ENCODE results near the gene TMEM86A. TPM values are rescaled to one million over a fixed set of nuclear protein-coding genes. Genes with fewer than 3 reads are reported as not detected.
"Not testable (repeated sequence)": the region's sequence is repeated elsewhere in the genome, so short reads cannot be mapped to it uniquely, and the experiment has no call there.

The TMEM86A gene, protein sequence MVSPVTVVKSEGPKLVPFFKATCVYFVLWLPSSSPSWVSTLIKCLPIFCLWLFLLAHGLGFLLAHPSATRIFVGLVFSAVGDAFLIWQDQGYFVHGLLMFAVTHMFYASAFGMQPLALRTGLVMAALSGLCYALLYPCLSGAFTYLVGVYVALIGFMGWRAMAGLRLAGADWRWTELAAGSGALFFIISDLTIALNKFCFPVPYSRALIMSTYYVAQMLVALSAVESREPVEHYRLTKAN
- 1 to 10 TPM; 4.4 to 8.4 TPM for total RNA-seq
- 1 to 10 TPM; 1.1 to 2.0 TPM for polyA plus RNA-seq
- long read RNA-seq, donor 1, transcript TMEM86A-201 (3 exons, 3,595 nt): major isoform, 22 of 27 reads
- long read RNA-seq, donor 1, partial matches to known transcripts: 3 of 27 reads
- long read RNA-seq, donor 1, other reads (novel, unspliced or antisense): 2 of 27 reads
- long read RNA-seq, donor 2: 0 reads

DNA sequence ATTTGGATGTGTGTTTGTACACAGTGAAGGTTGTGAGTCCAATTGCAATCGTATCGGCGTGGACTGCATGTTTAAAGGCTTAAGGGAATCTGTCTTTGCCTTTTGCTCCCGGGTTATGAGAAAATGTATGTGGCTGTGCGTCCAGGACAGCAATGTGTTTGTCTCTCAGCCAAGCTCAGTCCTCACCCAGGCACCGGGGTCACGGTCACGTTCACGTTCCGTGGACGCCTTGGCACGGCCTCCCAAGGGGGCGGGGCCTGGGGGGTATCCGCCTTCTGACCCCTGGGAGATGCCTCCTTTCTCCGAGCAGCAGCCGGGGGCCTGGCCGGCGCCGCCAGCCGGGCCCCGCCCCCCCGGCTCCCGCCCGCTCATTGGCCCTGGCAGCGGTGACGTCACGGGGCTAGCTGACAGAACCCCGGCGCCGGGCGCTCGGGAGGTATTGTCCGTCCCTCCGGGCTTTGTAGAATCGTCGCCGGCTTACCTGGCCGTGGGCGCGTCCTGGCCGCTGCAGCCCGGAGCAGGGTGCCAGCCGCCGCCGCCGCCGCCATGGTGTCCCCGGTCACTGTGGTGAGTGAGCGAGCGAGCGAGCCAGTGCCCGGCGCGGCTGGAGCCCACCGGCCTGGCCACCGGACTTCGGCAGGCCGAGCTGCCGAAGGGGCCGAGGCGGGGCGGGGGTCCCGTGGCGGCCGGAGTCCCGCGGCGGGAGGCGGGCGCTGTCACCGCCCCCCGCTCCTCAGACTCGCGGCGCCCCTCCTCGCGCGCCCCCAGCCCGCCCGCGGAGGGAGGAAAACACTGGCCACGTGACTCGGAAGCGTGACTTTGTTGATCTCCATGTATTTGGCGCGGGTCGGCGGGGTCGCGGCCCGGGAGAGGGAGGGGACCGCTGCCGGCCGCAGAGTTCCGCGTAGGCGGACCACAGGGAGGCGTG, at the start of gene TMEM86A:
TMEM86A (plus strand) TSS at position 439 of the 928 bp plus-strand sequence; CDS start at position 547, 108 bp downstream.
- no peaks in the 10 kb centered on the region for H3K9me3 ChIP-seq (ENCODE audit: control insufficient read depth, low read length)
- H3K4me1 ChIP-seq (ENCODE audit: control insufficient read depth in 1 of 2, insufficient read depth in 2 of 2, low read length in 2 of 2): no peaks in the 10 kb centered on the region
- no peaks in the 10 kb centered on the region for H3K27me3 ChIP-seq (ENCODE audit: control insufficient read depth in 1 of 2, insufficient read depth in 2 of 2, low read length in 1 of 2)
- ATAC-seq (ENCODE audit: low FRiP score) (peak; percentile 94), DNase-seq (peak; percentile 96 to 97)
- WGBS, 2 donors: 1% methylated on average over 81 to 98 of the region's 98 CpGs
- H3K4me3 ChIP-seq (ENCODE audit: low read length in 2 of 2): peak within 1 kb of the TSS; percentile 61 to 69
- no peaks in the 10 kb centered on the region for H3K36me3 ChIP-seq (ENCODE audit: control insufficient read depth in 1 of 2, insufficient read depth in 2 of 2, low read length in 1 of 2)
- H3K27ac ChIP-seq (ENCODE audit: low read depth in 1 of 2, low read length in 2 of 2): no peak within 1 kb of the TSS
- intact Hi-C loops (cut with DNase I): loop anchor here (5.0 kb wide), 2 partner anchors 66 to 111 kb away; partner anchors contain the start of genes SPTY2D1 (in 1 of the 2) and UEVLD (in 1 of the 2)

DNA sequence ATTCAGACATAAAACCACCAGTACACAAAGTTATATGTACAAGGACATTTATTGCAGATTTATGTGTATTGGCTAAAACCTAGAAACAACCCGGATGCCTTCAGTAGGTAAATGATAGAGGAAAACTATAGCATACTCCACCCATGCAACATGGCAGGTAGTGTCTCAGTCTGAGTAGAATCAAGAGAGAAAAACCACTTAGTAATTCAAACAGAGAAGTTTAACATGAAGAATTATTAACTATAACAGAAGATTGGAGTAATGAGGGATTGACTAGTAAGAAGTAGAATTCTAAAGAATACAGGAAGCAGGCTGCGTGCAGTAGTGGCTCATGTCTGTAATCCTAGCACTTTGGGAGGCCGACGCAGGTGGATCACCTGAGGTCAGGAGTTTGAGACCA, 48.2 kb upstream of the TMEM86A start:
- ATAC-seq (ENCODE audit: low FRiP score) (no peak), DNase-seq (no peak)
- no peaks in the 10 kb centered on the region for H3K27me3 ChIP-seq (ENCODE audit: control insufficient read depth in 1 of 2, insufficient read depth in 2 of 2, low read length in 1 of 2)
- WGBS, 2 donors: 70 to 73% methylated on average over 4 of the region's 4 CpGs
- H3K4me1 ChIP-seq (ENCODE audit: control insufficient read depth in 1 of 2, insufficient read depth in 2 of 2, low read length in 2 of 2): no peaks in the 10 kb centered on the region
- H3K9me3 ChIP-seq (ENCODE audit: control insufficient read depth, low read length): peaks cover 1% of the 10 kb centered on the region
- no peak overlapping the region for H3K4me3 ChIP-seq (ENCODE audit: low read length in 2 of 2)
- H3K27ac ChIP-seq (ENCODE audit: low read depth in 1 of 2, low read length in 2 of 2): no peak overlapping the region
- H3K36me3 ChIP-seq (ENCODE audit: control insufficient read depth in 1 of 2, insufficient read depth in 2 of 2, low read length in 1 of 2): no peaks in the 10 kb centered on the region
- intact Hi-C loops (cut with DNase I): no loop called here

DNA sequence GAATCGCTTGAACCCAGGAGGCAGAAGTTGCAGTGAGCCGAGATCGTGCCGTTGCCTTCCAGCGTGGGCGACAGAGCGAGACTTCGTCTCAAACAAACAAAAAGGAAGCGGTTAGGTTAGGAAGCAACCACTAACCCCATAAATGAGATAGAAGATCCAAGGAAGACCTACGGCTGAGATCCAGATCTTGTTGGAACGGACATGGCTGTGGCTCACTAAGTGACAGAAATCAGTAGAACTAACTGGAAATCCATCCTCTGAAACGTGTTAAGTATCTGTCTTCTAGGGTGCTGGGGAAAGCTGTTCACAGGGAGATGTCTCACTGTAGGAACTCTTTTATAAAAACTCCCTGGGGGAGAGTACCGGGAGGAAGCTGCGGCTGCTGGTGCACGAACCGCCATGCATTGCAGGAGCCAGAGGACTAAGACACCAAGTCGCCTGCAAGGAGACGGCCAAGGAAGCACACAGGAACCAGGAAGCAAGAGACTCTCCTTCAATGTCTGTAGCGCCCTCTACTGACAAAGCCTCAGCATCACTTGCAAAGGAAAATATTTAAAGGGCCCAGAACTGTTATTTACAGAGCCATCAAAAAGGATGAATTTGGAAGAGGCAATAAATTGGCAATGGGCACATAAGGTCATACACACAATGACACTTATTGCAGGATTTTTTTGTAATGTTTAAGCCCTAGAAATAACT, 47.6 kb upstream of the TMEM86A start:
- 75% methylated on average over 19 of the region's 19 CpGs for WGBS, 2 donors
- H3K4me1 ChIP-seq (ENCODE audit: control insufficient read depth in 1 of 2, insufficient read depth in 2 of 2, low read length in 2 of 2): no peaks in the 10 kb centered on the region
- no peak for ATAC-seq (ENCODE audit: low FRiP score)
- H3K36me3 ChIP-seq (ENCODE audit: control insufficient read depth in 1 of 2, insufficient read depth in 2 of 2, low read length in 1 of 2): no peaks in the 10 kb centered on the region
- H3K27me3 ChIP-seq (ENCODE audit: control insufficient read depth in 1 of 2, insufficient read depth in 2 of 2, low read length in 1 of 2): no peaks in the 10 kb centered on the region
- peaks cover 1% of the 10 kb centered on the region for H3K9me3 ChIP-seq (ENCODE audit: control insufficient read depth, low read length)
- no peak overlapping the region for H3K4me3 ChIP-seq (ENCODE audit: low read length in 2 of 2)
- H3K27ac ChIP-seq (ENCODE audit: low read depth in 1 of 2, low read length in 2 of 2): no peak overlapping the region
- intact Hi-C loops (cut with DNase I): no loop called here
- peak in 1 of 2 donors; percentile 56 for DNase-seq

DNA sequence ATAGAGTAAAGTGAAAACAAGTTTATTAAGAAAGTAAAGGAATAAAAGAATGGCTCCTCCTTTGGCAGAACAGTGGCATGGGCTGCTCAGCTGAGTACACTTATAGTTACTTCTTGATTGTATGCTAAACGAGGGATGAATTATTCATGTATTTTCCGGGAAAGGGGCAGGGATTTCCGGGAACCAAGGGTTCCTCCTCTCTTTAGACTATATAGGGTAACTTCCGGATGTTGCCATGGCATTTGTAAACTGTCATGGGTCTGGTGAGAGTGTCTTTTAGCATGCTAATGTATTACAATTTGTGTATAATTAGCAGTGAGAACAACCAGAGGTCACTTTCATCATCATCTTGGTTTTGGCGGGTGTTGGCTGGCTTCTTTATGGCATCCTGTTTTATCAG, 40.9 kb upstream of the TMEM86A start:
- Histone ChIP-seq H3K36me3 (ENCODE audit: control insufficient read depth in 1 of 2, insufficient read depth in 2 of 2, low read length in 1 of 2) (no peaks in the 10 kb centered on the region), H3K27me3 (ENCODE audit: control insufficient read depth in 1 of 2, insufficient read depth in 2 of 2, low read length in 1 of 2) (no peaks in the 10 kb centered on the region), H3K9me3 (ENCODE audit: control insufficient read depth, low read length) (no peaks in the 10 kb centered on the region), H3K4me3 (ENCODE audit: low read length in 2 of 2) (no peak overlapping the region), H3K4me1 (ENCODE audit: control insufficient read depth in 1 of 2, insufficient read depth in 2 of 2, low read length in 2 of 2) (no peaks in the 10 kb centered on the region), H3K27ac (ENCODE audit: low read depth in 1 of 2, low read length in 2 of 2) (no peak overlapping the region)
- intact Hi-C loops (cut with DNase I): no loop called here
- no peak for DNase-seq
- 84 to 85% methylated on average over 5 of the region's 5 CpGs for WGBS, 2 donors
- ATAC-seq (ENCODE audit: low FRiP score): no peak

DNA sequence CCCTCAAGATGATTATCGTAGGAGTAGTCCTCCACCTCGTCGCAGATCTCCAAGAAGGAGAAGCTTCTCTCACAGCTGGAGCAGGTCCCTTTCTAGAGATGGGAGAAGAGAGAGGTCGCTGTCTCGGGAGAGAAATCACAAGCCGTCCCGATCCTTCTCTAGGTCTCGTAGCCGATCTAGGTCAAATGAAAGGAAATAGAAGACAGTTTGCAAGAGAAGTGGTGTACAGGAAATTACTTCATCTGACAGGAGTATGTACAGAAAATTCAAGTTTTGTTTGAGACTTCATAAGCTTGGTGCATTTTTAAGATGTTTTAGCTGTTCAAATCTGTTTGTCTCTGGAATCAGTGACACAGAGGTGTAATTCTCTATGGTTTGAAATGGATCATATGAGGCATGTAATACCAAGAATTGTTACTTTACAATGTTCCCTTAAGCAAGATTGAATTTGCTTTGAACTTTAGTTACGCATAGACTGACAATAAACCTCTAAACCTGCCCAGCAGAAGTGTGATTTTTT, 33.2 kb upstream of the TMEM86A start:
- 65 to 83% methylated on average over 10 of the region's 10 CpGs for WGBS, 2 donors
- H3K4me1 ChIP-seq (ENCODE audit: control insufficient read depth in 1 of 2, insufficient read depth in 2 of 2, low read length in 2 of 2); intact Hi-C loops (cut with DNase I); H3K4me3 ChIP-seq (ENCODE audit: low read length in 2 of 2); H3K27ac ChIP-seq (ENCODE audit: low read depth in 1 of 2, low read length in 2 of 2); H3K9me3 ChIP-seq (ENCODE audit: control insufficient read depth, low read length); H3K36me3 ChIP-seq (ENCODE audit: control insufficient read depth in 1 of 2, insufficient read depth in 2 of 2, low read length in 1 of 2); ATAC-seq (ENCODE audit: low FRiP score); H3K27me3 ChIP-seq (ENCODE audit: control insufficient read depth in 1 of 2, insufficient read depth in 2 of 2, low read length in 1 of 2); DNase-seq: not testable (repeated sequence)

DNA sequence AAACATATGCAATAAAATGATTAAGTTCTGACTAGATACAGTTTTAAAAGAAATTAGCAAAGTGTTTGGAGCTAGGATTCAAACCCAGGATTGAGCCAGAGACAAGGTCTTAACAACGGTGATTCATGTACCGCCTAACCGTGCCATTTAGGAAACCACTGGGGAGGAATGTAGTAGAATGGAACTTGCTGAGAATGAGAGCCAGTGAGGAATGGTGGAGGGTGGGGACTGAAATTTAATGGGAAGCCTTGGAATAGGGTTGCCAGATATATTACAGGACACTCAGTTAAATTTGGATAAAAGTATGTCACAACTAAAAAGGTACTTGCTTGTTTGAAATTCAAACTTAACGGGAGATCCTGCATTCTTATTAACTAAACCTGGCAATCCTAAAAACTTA, 30.4 kb upstream of the TMEM86A start:
- Histone ChIP-seq H3K27ac (ENCODE audit: low read depth in 1 of 2, low read length in 2 of 2) (no peak overlapping the region), H3K9me3 (ENCODE audit: control insufficient read depth, low read length) (no peaks in the 10 kb centered on the region), H3K4me1 (ENCODE audit: control insufficient read depth in 1 of 2, insufficient read depth in 2 of 2, low read length in 2 of 2) (no peaks in the 10 kb centered on the region), H3K36me3 (ENCODE audit: control insufficient read depth in 1 of 2, insufficient read depth in 2 of 2, low read length in 1 of 2) (no peaks in the 10 kb centered on the region), H3K27me3 (ENCODE audit: control insufficient read depth in 1 of 2, insufficient read depth in 2 of 2, low read length in 1 of 2) (no peaks in the 10 kb centered on the region), H3K4me3 (ENCODE audit: low read length in 2 of 2) (no peak overlapping the region)
- no peak for ATAC-seq (ENCODE audit: low FRiP score)
- 82 to 84% methylated on average over 4 of the region's 4 CpGs for WGBS, 2 donors
- no peak for DNase-seq
- intact Hi-C loops (cut with DNase I): no loop called here

DNA sequence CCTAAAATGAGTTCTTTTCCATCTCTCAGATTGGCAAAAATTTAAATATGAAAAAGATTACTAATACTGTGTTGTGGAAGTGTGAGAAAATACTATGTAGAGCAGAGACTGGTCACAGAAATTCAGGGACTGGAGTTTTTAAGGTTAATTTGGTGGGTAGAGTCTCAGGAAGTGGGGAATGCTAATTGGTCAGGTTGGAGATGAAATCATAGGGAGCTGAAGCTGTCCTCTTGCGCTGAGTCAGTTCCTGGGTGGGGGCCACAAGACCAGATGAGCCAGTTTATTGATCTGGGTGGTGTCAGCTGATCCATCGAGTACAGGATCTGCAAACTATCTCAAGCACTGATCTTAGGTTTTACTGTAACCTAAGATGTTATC, 29.4 kb upstream of the TMEM86A start:
- Histone ChIP-seq H3K27me3 (ENCODE audit: control insufficient read depth in 1 of 2, insufficient read depth in 2 of 2, low read length in 1 of 2) (no peaks in the 10 kb centered on the region), H3K36me3 (ENCODE audit: control insufficient read depth in 1 of 2, insufficient read depth in 2 of 2, low read length in 1 of 2) (no peaks in the 10 kb centered on the region), H3K27ac (ENCODE audit: low read depth in 1 of 2, low read length in 2 of 2) (no peak overlapping the region), H3K4me3 (ENCODE audit: low read length in 2 of 2) (no peak overlapping the region), H3K4me1 (ENCODE audit: control insufficient read depth in 1 of 2, insufficient read depth in 2 of 2, low read length in 2 of 2) (no peaks in the 10 kb centered on the region), H3K9me3 (ENCODE audit: control insufficient read depth, low read length) (no peaks in the 10 kb centered on the region)
- 45 to 49% methylated on average over 2 of the region's 2 CpGs for WGBS, 2 donors
- DNase-seq (no peak), ATAC-seq (ENCODE audit: low FRiP score) (no peak)
- intact Hi-C loops (cut with DNase I): no loop called here

DNA sequence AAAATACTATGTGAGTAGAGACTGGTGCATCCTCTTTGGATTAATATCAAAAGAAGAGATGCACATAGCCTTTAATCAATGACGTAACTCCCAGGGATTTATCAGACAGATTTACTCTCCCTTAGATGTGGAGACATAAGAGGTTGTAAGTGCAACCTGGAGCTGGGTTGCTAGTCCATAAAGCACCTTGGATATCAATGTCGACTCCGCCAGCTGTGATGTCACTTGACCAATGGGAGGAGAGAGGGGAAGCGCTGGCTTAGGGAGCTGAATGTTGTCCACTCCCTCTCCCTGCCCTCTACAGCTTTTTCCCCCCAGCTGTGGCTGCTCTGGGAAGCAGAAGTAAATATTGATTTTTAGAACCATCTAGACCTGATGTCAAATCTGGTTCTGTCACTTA, 28.9 kb upstream of the TMEM86A start:
- Histone ChIP-seq H3K9me3 (ENCODE audit: control insufficient read depth, low read length) (no peaks in the 10 kb centered on the region), H3K4me1 (ENCODE audit: control insufficient read depth in 1 of 2, insufficient read depth in 2 of 2, low read length in 2 of 2) (no peaks in the 10 kb centered on the region), H3K36me3 (ENCODE audit: control insufficient read depth in 1 of 2, insufficient read depth in 2 of 2, low read length in 1 of 2) (no peaks in the 10 kb centered on the region), H3K4me3 (ENCODE audit: low read length in 2 of 2) (no peak overlapping the region), H3K27ac (ENCODE audit: low read depth in 1 of 2, low read length in 2 of 2) (no peak overlapping the region), H3K27me3 (ENCODE audit: control insufficient read depth in 1 of 2, insufficient read depth in 2 of 2, low read length in 1 of 2) (no peaks in the 10 kb centered on the region)
- ATAC-seq (ENCODE audit: low FRiP score) (no peak), DNase-seq (peak in 1 of 2 donors; percentile 54)
- WGBS, 2 donors: 74% methylated on average over 4 of the region's 4 CpGs
- intact Hi-C loops (cut with DNase I): no loop called here

All from aorta (tissue), 5 donors.